HCT116 (cell line): Measurements from ENCODE around the gene KCNN4.

Source experiments
- CTCF ChIP-seq, 3 experiments: fragments of 200-600 bp in 1 of 3; sonication (generic) in 1 of 3; IDR thresholded peaks in 2 of 3; conservative IDR thresholded peaks in 1 of 3; 2 replicates each; pipeline ENCODE4 v1.5.1; 2012 to 2017; ENCODE audit warnings: low read depth in 2 of 3, low read length in 2 of 3, antibody characterized with exemption in 1 of 3, borderline replicate concordance in 1 of 3, control low read depth in 1 of 3, mild to moderate bottlenecking in 1 of 3, mixed read lengths in 1 of 3, mixed run types in 1 of 3, moderate library complexity in 1 of 3; ENCODE audit not compliant: insufficient read depth in 1 of 3
- EZH2 ChIP-seq: fragments of 200-600 bp; sonication (generic); IDR thresholded peaks from 2 replicates; pipeline ENCODE4 v1.6.1; 2017; ENCODE audit warnings: antibody characterized with exemption, mixed run types
- JUND ChIP-seq: IDR thresholded peaks from 2 replicates; pipeline ENCODE4 v1.6.1; 2012
- POLR2AphosphoS5 ChIP-seq: IDR thresholded peaks from 2 replicates; pipeline ENCODE4 v1.6.1; 2011; ENCODE audit warnings: mild to moderate bottlenecking, low read depth, low read length, moderate library complexity

- no peak for TF ChIP-seq CTCF (IDR thresholded peaks at IDR 0.05 in 2 of 3, conservative IDR thresholded peaks at IDR 0.05 in 1 of 3; ENCODE audit: borderline replicate concordance in 1 of 3, insufficient read depth in 1 of 3, low read depth in 2 of 3, low read length in 2 of 3)
- no peak for TF ChIP-seq EZH2
- no peak for TF ChIP-seq JUND
- no peak; the same call in 1 of the 2 replicates for TF ChIP-seq POLR2AphosphoS5
These were observed 17.3 kb downstream of the KCNN4 start for GRCh38 chr19:43763473-43763939.
